ENCODE measurements around the gene PNPLA3.
A peak's percentile ranks its signal among the peaks of the same experiment; 100 is the strongest.

PNPLA3 gene

GRCh38 chr22:43994416-43994815 is 70.8 kb downstream of the PNPLA3 start:
- no peak for DNase-seq (ENCODE audit: low read depth)

GRCh38 chr22:43995057-43995685 is 71.6 kb downstream of the PNPLA3 start:
- DNase-seq (ENCODE audit: low read depth): no peak

- no peak for DNase-seq (ENCODE audit: low read depth)
Observed at GRCh38 chr22:43995798-43996169, 72.2 kb downstream of the PNPLA3 start.

GRCh38 chr22:43996170-43996980 is 72.8 kb downstream of the PNPLA3 start:
- peak; percentile 60 for DNase-seq (ENCODE audit: low read depth)

GRCh38 chr22:43996981-43997265 is 73.3 kb downstream of the PNPLA3 start:
- DNase-seq (ENCODE audit: low read depth): no peak

All from stimulated activated CD4-positive, alpha-beta T cell treated with anti-CD3 and anti-CD28 coated beads, Interleukin-2, amount 100 ng/mL, for 4 hours (primary cell).